Panc1 (cell line): Measurements from ENCODE around the gene ATP6V0B.
A peak's percentile ranks its signal among the peaks of the same experiment; 100 is the strongest.

Source experiments
- POLR2AphosphoS5 ChIP-seq: IDR thresholded peaks from 2 replicates; pipeline ENCODE4 v1.6.1; 2012; ENCODE audit warnings: mild to moderate bottlenecking, low read depth, low read length, moderate library complexity
- TF ChIP-seq, protein P1 (sequence below): fragments of 450-650 bp; IDR thresholded peaks from 2 replicates; pipeline ENCODE4 v1.5.1; 2017; ENCODE audit warnings: mild to moderate bottlenecking

DNA sequence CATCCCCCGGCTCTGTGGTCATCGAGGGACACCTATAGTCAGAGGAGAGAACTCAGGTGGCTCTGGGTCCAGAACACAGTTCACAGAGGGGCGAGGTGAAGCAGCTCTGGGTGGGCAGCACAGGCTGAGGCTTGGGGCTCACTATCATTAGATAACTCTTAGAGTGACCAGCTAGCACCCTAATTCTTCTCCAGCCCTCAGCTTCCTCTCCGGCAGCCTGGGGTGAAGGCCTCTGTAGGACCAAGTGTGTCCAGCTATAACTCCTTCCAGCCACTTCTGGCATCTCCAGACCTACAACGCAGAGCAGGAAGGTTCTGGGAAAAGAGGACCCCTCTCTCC is 39.8 kb upstream of the ATP6V0B start:
- TF ChIP-seq, protein P1, sequence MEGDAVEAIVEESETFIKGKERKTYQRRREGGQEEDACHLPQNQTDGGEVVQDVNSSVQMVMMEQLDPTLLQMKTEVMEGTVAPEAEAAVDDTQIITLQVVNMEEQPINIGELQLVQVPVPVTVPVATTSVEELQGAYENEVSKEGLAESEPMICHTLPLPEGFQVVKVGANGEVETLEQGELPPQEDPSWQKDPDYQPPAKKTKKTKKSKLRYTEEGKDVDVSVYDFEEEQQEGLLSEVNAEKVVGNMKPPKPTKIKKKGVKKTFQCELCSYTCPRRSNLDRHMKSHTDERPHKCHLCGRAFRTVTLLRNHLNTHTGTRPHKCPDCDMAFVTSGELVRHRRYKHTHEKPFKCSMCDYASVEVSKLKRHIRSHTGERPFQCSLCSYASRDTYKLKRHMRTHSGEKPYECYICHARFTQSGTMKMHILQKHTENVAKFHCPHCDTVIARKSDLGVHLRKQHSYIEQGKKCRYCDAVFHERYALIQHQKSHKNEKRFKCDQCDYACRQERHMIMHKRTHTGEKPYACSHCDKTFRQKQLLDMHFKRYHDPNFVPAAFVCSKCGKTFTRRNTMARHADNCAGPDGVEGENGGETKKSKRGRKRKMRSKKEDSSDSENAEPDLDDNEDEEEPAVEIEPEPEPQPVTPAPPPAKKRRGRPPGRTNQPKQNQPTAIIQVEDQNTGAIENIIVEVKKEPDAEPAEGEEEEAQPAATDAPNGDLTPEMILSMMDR: peak; percentile 53
- TF ChIP-seq POLR2AphosphoS5: no peak
